GM23338 (cell line): ENCODE results near the gene OR8K1.

Experiments used
- CREB1 ChIP-seq: fragments of 250-450 bp; sonication (Bioruptor Pico); IDR thresholded peaks from 2 replicates; pipeline ENCODE4 v1.5.0; 2020; ENCODE audit warnings: low read depth, mild to moderate bottlenecking, moderate library complexity
- CTCF ChIP-seq, 2 experiments: fragments of 200-600 bp in 1 of 2; sonication (generic) in 1 of 2; conservative IDR thresholded peaks; 2 replicates each; pipeline versions ENCODE4 v1.5.1 to v1.6.1; 2016 to 2017; ENCODE audit warnings: antibody characterized with exemption in 2 of 2, low read depth in 2 of 2, mild to moderate bottlenecking in 2 of 2, moderate library complexity in 1 of 2
- EZH2 ChIP-seq: fragments of 200-600 bp; sonication (generic); IDR thresholded peaks from one replicate; pipeline ENCODE4 v1.8.0; 2017; ENCODE audit warnings: antibody characterized with exemption, mild to moderate bottlenecking, low read depth; ENCODE audit not compliant: unreplicated experiment
- EZH2phosphoT487 ChIP-seq: fragments of 200-600 bp; sonication (generic); IDR thresholded peaks from one replicate; pipeline ENCODE4 v1.8.1; 2018; ENCODE audit warnings: antibody characterized with exemption; ENCODE audit not compliant: unreplicated experiment
- JUNB ChIP-seq: IDR thresholded peaks from one replicate; pipeline ENCODE4 v1.6.1; 2016; ENCODE audit warnings: antibody characterized with exemption; ENCODE audit not compliant: unreplicated experiment
- NANOG ChIP-seq: IDR thresholded peaks from 2 replicates; pipeline ENCODE4 v1.6.1; 2016; ENCODE audit warnings: antibody characterized with exemption, borderline replicate concordance
- POLR2AphosphoS5 ChIP-seq: IDR thresholded peaks from 2 replicates; pipeline ENCODE4 v1.6.1; 2016; ENCODE audit warnings: antibody characterized with exemption, low read depth
- REST ChIP-seq: IDR thresholded peaks from one replicate; pipeline ENCODE4 v1.6.1; 2018; ENCODE audit warnings: antibody characterized with exemption; ENCODE audit not compliant: unreplicated experiment
- STAT1 ChIP-seq: IDR thresholded peaks from one replicate; pipeline ENCODE4 v1.6.1; 2016; ENCODE audit warnings: antibody characterized with exemption; ENCODE audit not compliant: unreplicated experiment
- ZNF331 ChIP-seq: fragments of 250-450 bp; sonication (Bioruptor Pico); IDR thresholded peaks from 2 replicates; pipeline ENCODE4 v1.5.0; 2020; ENCODE audit warnings: low read depth, mild to moderate bottlenecking, moderate library complexity

- TF ChIP-seq CTCF (conservative IDR thresholded peaks at IDR 0.05; ENCODE audit: low read depth in 2 of 2) (no peak), REST (no peak), CREB1 (CRISPR knock-in tag) (no peak), EZH2 (no peak), POLR2AphosphoS5 (no peak), NANOG (no peak), JUNB (no peak), EZH2phosphoT487 (no peak), STAT1 (no peak), ZNF331 (CRISPR knock-in tag) (no peak)
These were observed 8.2 kb downstream of the OR8K1 start, which contains the start of gene OR8J1 for GRCh38 chr11:56353991-56354390.
